GM19452 (cell line): ENCODE data around the gene NFKBIL1.
A peak's percentile ranks its signal among the peaks of the same experiment; 100 is the strongest.
"Not testable (repeated sequence)": the region's sequence is repeated elsewhere in the genome, so short reads cannot be mapped to it uniquely, and the experiment has no call there.

Experiments used
- ATAC-seq: cut with Tn5 transposase; IDR thresholded peaks from one replicate; pipeline ENCODE4 v1.9.1; 2021; ENCODE audit not compliant: unreplicated experiment

The NFKBIL1 gene, protein sequence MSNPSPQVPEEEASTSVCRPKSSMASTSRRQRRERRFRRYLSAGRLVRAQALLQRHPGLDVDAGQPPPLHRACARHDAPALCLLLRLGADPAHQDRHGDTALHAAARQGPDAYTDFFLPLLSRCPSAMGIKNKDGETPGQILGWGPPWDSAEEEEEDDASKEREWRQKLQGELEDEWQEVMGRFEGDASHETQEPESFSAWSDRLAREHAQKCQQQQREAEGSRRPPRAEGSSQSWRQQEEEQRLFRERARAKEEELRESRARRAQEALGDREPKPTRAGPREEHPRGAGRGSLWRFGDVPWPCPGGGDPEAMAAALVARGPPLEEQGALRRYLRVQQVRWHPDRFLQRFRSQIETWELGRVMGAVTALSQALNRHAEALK

DNA sequence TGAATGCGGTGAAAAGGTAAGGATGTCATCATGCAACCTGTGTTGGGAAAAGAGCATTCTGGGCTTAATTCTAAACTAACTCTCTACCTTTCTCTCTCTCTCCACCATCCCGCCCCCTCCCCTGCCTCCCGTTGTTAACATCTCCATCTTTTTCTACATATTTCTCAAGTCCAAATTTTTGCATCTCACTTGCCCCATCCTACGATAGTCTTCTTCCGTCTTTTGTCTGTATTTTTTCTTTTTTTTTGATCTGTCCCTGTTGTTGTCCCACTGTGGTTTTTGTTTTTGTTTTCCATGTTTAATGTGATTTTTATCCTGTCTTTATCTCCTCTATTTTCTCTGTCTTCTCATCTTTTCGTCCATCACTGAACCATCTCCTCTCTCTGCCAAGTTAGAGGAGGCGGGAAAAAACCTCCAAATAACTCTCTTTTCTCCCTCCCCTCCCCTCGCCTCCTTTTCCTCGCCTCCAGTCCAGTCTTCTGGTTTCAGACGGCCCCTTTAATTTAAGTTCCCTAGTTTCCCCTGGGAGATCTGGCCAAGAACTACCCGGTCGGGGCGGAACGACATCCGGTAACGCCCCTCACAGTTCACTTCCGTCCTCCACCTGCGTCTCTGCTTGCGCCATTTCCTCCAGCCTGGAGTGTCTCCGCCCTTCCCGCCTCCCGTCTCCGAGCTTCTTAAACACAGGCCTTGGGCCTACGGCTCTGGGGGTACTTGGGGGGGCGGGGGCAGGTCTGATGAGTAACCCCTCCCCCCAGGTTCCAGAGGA lies at the start of gene NFKBIL1:
Gene NFKBIL1 (plus strand): TSS at position 651 of the 769 bp plus-strand sequence. CDS start 87 bp downstream, at position 738.
- peak; percentile 50 for ATAC-seq

GRCh38 chr6:31498748-31499147 lies 48.7 kb upstream of the NFKBIL1 start:
- ATAC-seq = no peak

GRCh38 chr6:31499648-31500047 lies 47.8 kb upstream of the NFKBIL1 start:
- not testable (repeated sequence) for ATAC-seq

DNA sequence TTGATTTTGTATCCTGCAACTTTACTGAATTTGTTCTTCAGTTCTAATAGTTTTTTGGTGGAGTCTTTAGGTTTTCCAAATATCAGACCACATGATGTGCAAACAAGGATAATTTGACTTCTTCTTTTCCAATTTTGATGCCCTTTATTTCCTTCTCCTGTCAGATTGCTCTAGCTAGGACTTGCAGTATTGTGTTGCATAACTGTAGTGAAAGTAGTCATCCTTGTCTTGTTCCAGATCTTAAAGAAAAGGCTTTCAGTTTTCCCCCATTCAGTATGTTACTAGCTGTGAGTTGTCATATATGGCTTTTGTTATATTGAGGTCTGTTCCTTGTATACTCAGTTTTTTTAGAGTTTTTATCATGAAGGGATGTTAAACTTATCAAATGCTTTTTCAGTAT lies 44.8 kb upstream of the NFKBIL1 start:
- ATAC-seq = no peak

GRCh38 chr6:31509036-31509435 lies 38.4 kb upstream of the NFKBIL1 start:
- ATAC-seq = not testable (repeated sequence)

DNA sequence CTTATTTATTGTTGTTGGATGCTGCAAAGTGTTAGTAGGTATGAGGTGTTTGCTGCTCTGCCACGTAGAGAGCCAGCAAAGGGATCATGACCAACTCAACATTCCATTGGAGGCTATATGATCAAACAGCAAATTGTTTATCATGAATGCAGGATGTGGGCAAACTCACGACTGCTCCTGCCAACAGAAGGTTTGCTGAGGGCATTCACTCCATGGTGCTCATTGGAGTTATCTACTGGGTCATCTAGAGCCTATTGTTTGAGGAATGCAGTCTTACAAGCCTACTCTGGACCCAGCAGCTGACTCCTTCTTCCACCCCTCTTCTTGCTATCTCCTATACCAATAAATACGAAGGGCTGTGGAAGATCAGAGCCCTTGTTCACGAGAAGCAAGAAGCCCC lies 37.4 kb upstream of the NFKBIL1 start:
- no peak for ATAC-seq

DNA sequence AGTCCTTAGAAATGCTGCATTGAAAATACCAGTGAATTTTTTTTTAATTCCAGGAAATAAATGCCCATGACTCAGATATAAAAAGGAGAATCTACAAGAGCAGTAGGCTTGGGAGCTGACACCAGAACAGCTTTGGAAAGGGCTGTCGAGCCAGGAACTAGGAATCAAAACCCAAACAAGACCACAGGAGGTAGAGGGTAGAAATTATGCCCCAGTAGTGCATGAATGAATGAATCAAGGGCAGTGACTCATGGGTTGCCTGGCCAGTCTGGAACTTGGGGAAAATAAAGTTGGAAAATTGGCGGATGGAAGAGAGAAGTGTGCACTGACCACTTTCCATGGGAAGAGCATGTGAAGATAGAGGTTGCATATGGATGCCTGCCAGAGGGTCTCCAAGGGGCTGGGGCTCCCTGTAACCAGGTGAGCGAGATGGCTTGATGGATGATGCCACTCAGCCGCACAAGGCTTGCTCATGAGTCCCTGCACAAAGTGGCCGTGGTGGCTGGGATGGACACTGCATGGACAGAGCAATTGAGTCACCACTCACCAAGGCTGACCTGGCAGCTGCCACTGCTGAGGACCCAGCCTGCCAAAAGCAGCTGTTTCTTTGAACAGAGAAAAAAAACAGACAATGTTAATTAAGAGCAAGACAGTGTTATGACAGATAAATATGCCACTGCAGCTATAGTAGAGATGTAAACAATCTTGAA lies 33.8 kb upstream of the NFKBIL1 start:
- ATAC-seq = no peak

GRCh38 chr6:31521835-31522234 lies 25.6 kb upstream of the NFKBIL1 start:
- ATAC-seq = no peak

DNA sequence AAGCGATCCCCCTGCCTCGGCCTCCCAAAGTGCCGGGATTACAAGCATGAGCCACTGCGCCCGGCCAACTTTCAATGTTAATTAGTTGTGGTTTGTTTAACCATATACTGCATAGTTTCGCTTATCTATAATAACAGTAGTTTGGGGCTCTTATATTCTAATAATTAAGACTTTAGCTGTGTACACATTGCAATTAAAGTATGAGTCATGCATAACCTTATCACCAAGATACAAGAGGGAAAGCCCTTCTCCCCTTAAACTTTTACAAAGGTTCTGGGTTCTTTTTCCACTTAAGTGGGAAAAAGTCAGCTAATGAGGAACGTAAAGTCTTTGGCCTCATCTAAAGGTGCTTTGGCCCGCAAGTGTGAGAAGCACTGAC lies 21.9 kb upstream of the NFKBIL1 start:
- no peak for ATAC-seq

GRCh38 chr6:31525932-31526591 lies 21.3 kb upstream of the NFKBIL1 start:
- no peak for ATAC-seq

DNA sequence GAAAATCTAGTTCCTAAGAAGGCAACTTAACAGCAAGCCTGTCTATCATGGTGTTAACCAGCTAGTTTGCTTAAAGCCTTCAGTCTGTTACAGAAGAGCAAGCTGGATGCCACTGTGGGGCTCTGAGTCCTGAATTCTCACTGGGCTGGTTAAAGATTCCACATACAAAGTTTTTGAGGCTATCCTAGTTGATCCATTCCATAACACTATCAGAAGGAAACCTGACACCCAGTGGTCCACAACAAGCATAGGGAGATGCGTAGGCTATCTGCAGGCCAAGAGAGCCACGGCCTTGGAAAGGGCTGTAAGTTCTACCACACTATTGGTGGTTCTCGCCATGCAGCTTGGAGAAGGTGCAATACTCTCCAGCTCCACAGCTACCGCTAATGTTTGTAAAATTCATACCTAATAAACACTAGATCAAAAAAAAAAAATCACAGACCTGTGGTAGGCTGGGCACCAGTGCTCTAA lies 19.1 kb upstream of the NFKBIL1 start:
- ATAC-seq = no peak

DNA sequence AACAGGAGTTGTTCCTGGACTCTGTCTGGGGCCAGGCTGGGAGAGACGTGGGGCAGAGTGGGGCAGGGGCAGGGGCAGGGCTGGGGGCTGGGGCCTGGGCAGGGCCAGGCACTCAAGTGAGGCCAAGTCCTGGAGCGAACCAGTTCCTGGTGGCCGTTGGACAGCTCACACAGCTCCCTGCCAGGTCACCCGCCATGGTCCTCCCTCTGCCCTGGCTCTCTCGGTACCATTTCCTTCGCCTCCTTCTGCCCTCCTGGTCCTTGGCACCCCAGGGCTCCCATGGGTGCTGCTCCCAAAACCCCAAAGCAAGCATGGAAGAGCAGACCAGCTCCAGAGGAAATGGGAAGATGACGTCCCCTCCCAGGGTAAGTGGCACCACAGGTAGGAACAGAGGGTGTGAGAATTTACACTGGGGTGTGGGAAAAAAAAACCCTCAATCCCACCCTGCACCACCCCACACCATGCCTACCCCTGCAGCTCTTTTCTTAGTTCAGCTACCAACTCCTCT lies 18.5 kb upstream of the NFKBIL1 start, which contains the start of gene MCCD1:
Gene MCCD1 (plus strand): TSS at position 142 of the 508 bp plus-strand sequence. CDS start 53 bp downstream, at position 195.
- ATAC-seq = no peak

GRCh38 chr6:31529329-31530150 lies 17.9 kb upstream of the NFKBIL1 start:
- no peak for ATAC-seq

GRCh38 chr6:31530659-31531058 lies 16.7 kb upstream of the NFKBIL1 start:
- no peak for ATAC-seq

GRCh38 chr6:31531162-31531561 lies 16.2 kb upstream of the NFKBIL1 start:
- ATAC-seq = no peak

DNA sequence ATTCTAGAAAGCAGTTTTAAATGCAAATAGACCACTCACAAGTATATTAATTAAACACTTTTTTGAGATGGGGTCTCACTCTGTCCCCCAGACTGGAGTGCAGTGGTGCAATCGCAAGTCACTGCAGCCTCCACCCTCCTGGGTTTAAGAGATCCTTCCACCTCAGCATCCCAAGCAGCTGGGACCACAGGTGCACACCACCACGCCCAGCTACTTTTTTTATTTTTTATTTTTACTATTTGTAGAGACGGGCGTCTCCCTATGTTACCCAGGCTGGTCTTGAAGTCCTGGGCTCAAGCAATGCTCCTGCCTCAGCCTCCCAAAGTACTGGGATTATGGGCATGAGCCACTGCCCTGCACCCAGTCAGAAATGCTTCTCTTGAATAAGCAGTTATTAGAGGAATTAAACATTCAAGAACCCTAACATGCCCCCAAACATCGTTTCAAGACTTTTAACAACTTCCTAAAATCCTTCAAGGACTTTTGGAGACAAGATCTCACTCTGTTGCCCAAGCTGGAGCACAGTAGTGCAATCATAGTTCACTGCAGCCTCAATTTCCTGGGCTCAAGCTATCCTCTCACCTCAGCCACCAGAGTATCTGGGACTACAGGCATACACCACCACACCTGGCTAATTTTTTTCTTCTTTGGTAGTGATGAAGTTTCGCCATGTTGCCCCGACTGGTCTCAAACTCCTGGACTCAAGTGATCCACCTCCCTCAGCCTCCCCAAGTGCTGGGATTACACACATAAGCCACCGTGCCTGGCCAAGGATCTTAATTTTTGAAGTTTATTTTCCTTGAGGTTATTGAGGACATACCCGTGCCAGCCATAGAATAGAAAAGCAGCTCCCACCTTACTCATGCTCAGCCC lies 15.4 kb upstream of the NFKBIL1 start:
- ATAC-seq = no peak

GRCh38 chr6:31532644-31533454 lies 14.6 kb upstream of the NFKBIL1 start:
- ATAC-seq = no peak

GRCh38 chr6:31533455-31533841 lies 14.0 kb upstream of the NFKBIL1 start:
- ATAC-seq = no peak
